K562 (cell line): Measurements from ENCODE around the gene RPS19BP1. TPM values are rescaled to one million over a fixed set of nuclear protein-coding genes. Genes with fewer than 3 reads are reported as not detected.

Experiments
- ATAC-seq: fragments of 200-7000 bp; cut with Tn5 transposase; 3 replicates; pipeline ENCODE4 v1.9.1; 2020; ENCODE audit warnings: moderate library complexity
- BruUV-seq: library from RNA; stranded (reverse); fragments of 400-500 nt; replicated peaks from 2 replicates; lab custom pipeline; 2021; lab: Mats Ljungman, UMichigan
- CTCF ChIA-PET: fragments of 300-600 bp; formaldehyde crosslinking; extraction: SDS; loops from one replicate; lab custom pipeline; 2021; ENCODE audit warnings: low intra/inter-chr PET ratio; lab: Yijun Ruan, JAX
- POLR2A ChIA-PET: fragments of 300-600, 350-650 bp; sonication (Branson Sonifier 250); formaldehyde crosslinking; extraction: SDS; loops from one replicate; lab custom pipeline; 2021; ENCODE audit warnings: antibody characterized with exemption, inconsistent platforms; lab: Yijun Ruan, JAX
- DNase-seq, 4 experiments: peaks; one replicate each; pipeline versions ENCODE4 v3.0.0 to v3.0.0-alpha.2; 2011 to 2018; ENCODE audit warnings: low spot score in 3 of 4, mixed read lengths in 3 of 4; ENCODE audit errors: extremely low read depth in 1 of 4
- FAIRE-seq: peaks from 2 replicates; lab custom pipeline; 2011; peaks lifted over from hg19 to GRCh38; lab: Jason Lieb, UNC
- H2AFZ ChIP-seq: 2 replicates; pipeline ENCODE4 v1.6.0; 2011; ENCODE audit warnings: low read depth, low read length, control low read depth, inconsistent platforms
- H3K27ac ChIP-seq: fragments of 200-600 bp; 3 replicates; pipeline ENCODE4 v1.8.0; 2011; ENCODE audit warnings: low read depth, mild to moderate bottlenecking, control low read depth, inconsistent platforms, low read length, moderate library complexity, mixed read lengths; ENCODE audit errors: extremely low read depth
- H3K27me3 ChIP-seq, 2 experiments: fragments of 300-600 bp in 1 of 2; 2 replicates in 1 of 2; 3 replicates in 1 of 2; pipeline versions ENCODE4 v1.6.0 to v1.8.0; 2011; ENCODE audit warnings: inconsistent platforms in 2 of 2, low read length in 2 of 2, mild to moderate bottlenecking in 1 of 2, mixed read lengths in 1 of 2, moderate library complexity in 1 of 2; ENCODE audit not compliant: control insufficient read depth in 2 of 2, insufficient read depth in 2 of 2
- H3K36me3 ChIP-seq: fragments of 300-600 bp; 3 replicates; pipeline ENCODE4 v1.8.0; 2011; ENCODE audit warnings: mild to moderate bottlenecking, low read length, inconsistent platforms; ENCODE audit not compliant: control insufficient read depth, insufficient read depth
- H3K4me1 ChIP-seq, 2 experiments: fragments of 200-600 bp in 1 of 2; replicated peaks in 1 of 2; 2 replicates in 1 of 2; 3 replicates in 1 of 2; pipeline versions ENCODE4 v1.5.1 to v1.8.0; 2011; ENCODE audit warnings: inconsistent platforms in 2 of 2, low read length in 2 of 2, mild to moderate bottlenecking in 1 of 2, mixed read lengths in 1 of 2, moderate library complexity in 1 of 2; ENCODE audit not compliant: control insufficient read depth in 2 of 2, insufficient read depth in 2 of 2
- H3K4me2 ChIP-seq: 2 replicates; pipeline ENCODE4 v1.6.1; 2011; ENCODE audit warnings: low read length, control low read depth, inconsistent platforms, mixed read lengths; ENCODE audit not compliant: insufficient read depth
- H3K4me3 ChIP-seq: fragments of 200-600 bp; sonication (generic), shearing (Covaris generic); 2 replicates; pipeline ENCODE4 v1.5.1; 2016; ENCODE audit warnings: control low read depth, inconsistent platforms
- H3K79me2 ChIP-seq: fragments of 200-600 bp; 3 replicates; pipeline ENCODE4 v1.8.0; 2011; ENCODE audit warnings: low read length, inconsistent platforms; ENCODE audit not compliant: control insufficient read depth, insufficient read depth
- H3K9ac ChIP-seq, 2 experiments: 2 replicates each; pipeline versions ENCODE4 v1.6.0 to v1.6.1; 2011; ENCODE audit warnings: low read depth in 2 of 2, low read length in 2 of 2, control low read depth in 1 of 2, inconsistent platforms in 1 of 2, mild to moderate bottlenecking in 1 of 2, mixed read lengths in 1 of 2; ENCODE audit not compliant: insufficient read depth in 1 of 2
- H3K9me1 ChIP-seq: one replicate; pipeline ENCODE4 v1.6.0; 2011; ENCODE audit warnings: inconsistent platforms, mild to moderate bottlenecking, low read length, moderate library complexity; ENCODE audit not compliant: control insufficient read depth, insufficient read depth
- H3K9me3 ChIP-seq: replicated peaks from 2 replicates; pipeline ENCODE4 v1.5.1; 2011; ENCODE audit warnings: low read depth, low read length, inconsistent platforms; ENCODE audit not compliant: control insufficient read depth, insufficient read depth
- H4K20me1 ChIP-seq: replicated peaks from 2 replicates; pipeline ENCODE4 v1.6.1; 2011; ENCODE audit warnings: low read length, inconsistent platforms, mixed read lengths; ENCODE audit not compliant: control insufficient read depth, insufficient read depth
- RERE ChIP-seq: sonication (generic); formaldehyde crosslinking; IDR thresholded peaks from 2 replicates; pipeline ENCODE4 v1.8.0; 2023; ENCODE audit warnings: missing genetic modification reagents, mild to moderate bottlenecking, borderline replicate concordance
- TAF7 ChIP-seq: fragments of 450-650 bp; IDR thresholded peaks from 2 replicates; pipeline ENCODE4 v1.6.1; 2016; ENCODE audit warnings: missing genetic modification characterization, missing compliant biosample characterization
- TCF15 ChIP-seq: fragments of 250-450 bp; sonication (Bioruptor Pico); IDR thresholded peaks from 2 replicates; pipeline ENCODE4 v1.8.0; 2022; ENCODE audit warnings: moderate library complexity, mild to moderate bottlenecking, inconsistent platforms
- YY1 ChIP-seq, 3 experiments: IDR thresholded peaks; 2 replicates each; pipeline ENCODE4 v1.6.1; 2011; ENCODE audit warnings: low read length in 2 of 3, mild to moderate bottlenecking in 2 of 3, moderate library complexity in 2 of 3, borderline replicate concordance in 1 of 3, control low read depth in 1 of 3, low read depth in 1 of 3; ENCODE audit not compliant: insufficient read depth in 3 of 3, insufficient replicate concordance in 2 of 3, control insufficient read depth in 1 of 3, insufficient read length in 1 of 3; ENCODE audit errors: extremely low read depth in 1 of 3
- ZFP30 ChIP-seq: fragments of 250-450 bp; sonication (Bioruptor Pico); IDR thresholded peaks from 2 replicates; pipeline ENCODE4 v1.8.0; 2022; ENCODE audit warnings: moderate library complexity, mild to moderate bottlenecking, inconsistent platforms, borderline replicate concordance
- ZNF408 ChIP-seq: fragments of 250-450 bp; sonication (Bioruptor Pico); IDR thresholded peaks from 2 replicates; pipeline ENCODE4 v1.4.0; 2020; ENCODE audit warnings: low read depth, mild to moderate bottlenecking, moderate library complexity
- WGBS: fragments of 100-300 bp; shearing (Covaris generic); methylation state at CpG from one replicate; pipeline ENCODE4 v1.1.6; 2016; ENCODE audit warnings: low coverage, mixed read lengths; ENCODE audit not compliant: insufficient coverage; ENCODE audit errors: missing lambda C conversion rate; 5-methylcytosine and 5-hydroxymethylcytosine counted together
- in situ Hi-C: fragments of 300-500 bp; cut with MboI; formaldehyde crosslinking; loops from 4 replicates; pipeline ENCODE4 v1.15.0; 2018; ENCODE audit warnings: inconsistent platforms, mixed read lengths
- intact Hi-C: fragments of 100-400 bp; cut with micrococcal nuclease; formaldehyde crosslinking; loops from 2 replicates; pipeline ENCODE4 v1.14.2; 2022
- polyA plus RNA-seq, 8 experiments: library from polyadenylated mRNA; depleted of rRNA in 4 of 8; stranded (reverse) in 5 of 8; unstranded in 3 of 8; fragments of >200 nt; fragmentation: Nextera tagmentation in 2 of 8; fragmentation: Illumina TruSeq in 1 of 8; extraction: Ambion mirVana in 2 of 8; extraction: Trizol in 1 of 8; gene quantifications; 2 replicates each; pipeline versions ENCODE4 v1.2.1 to v1.2.3, GENCODE V29; 2011 to 2014; ENCODE audit warnings: inconsistent platforms in 1 of 8, missing spikeins in 1 of 8
- total RNA-seq, 7 experiments: library from RNA; depleted of rRNA in 6 of 7; stranded (reverse); fragments of >200 nt in 6 of 7; fragmentation: Illumina TruSeq in 2 of 7; extraction: Trizol in 2 of 7; gene quantifications; 2 replicates each; pipeline versions ENCODE4 v1.2.1 to v1.2.3, GENCODE V29; 2011 to 2021; ENCODE audit warnings: low replicate concordance in 1 of 7

The RPS19BP1 gene
- total and polyA plus RNA-seq, 9 of the 15 experiments (the other 6 are each of a cell fraction or from before 2014, with no cell fraction given), result 3.0 to 223 (median 84.3) TPM

- Histone ChIP-seq H3K27ac (no peak overlapping the region), H3K9me1 (no peaks in the 10 kb centered on the region), H3K27me3 (no peaks in the 10 kb centered on the region), H3K9me3 (no peaks in the 10 kb centered on the region), H3K4me1 (peaks cover 24 to 31% of the 10 kb centered on the region in 2 experiments), H3K9ac (no peak overlapping the region), H4K20me1 (no peaks in the 10 kb centered on the region), H3K4me3 (no peak overlapping the region), H2AFZ (no peak overlapping the region), H3K79me2 (peaks cover 13% of the 10 kb centered on the region), H3K36me3 (peaks cover 9% of the 10 kb centered on the region), H3K4me2 (no peak overlapping the region)
- DNase-seq (no peak), ATAC-seq (no peak), FAIRE-seq (no peak)
- in situ Hi-C loops (no loop called here), intact Hi-C loops (loop anchor here (5.0 kb wide), 1 partner anchor 34 kb away; the partner anchor contains the start of gene RPS19BP1)
- no TSS peak for BruUV-seq
- TF ChIP-seq ZNF408 (CRISPR knock-in tag), result no peak
- ChIA-PET CTCF (interaction anchor here (0.6 kb wide), 1 partner anchor 847 kb away, joined by 3 read pairs; no protein-coding TSS in a partner anchor), POLR2A (interaction anchor here (1.0 to 2.2 kb wide), 4 partner anchors 21 to 28 kb away, joined by 4 to 10 read pairs (median 4); no protein-coding TSS in a partner anchor)
- 15% methylated on average over 2 of the region's 2 CpGs for WGBS
Observed at GRCh38 chr22:39498368-39498767, 34.2 kb downstream of the RPS19BP1 start.

- Histone ChIP-seq H3K9ac (no peak overlapping the region), H3K4me2 (no peak overlapping the region), H3K79me2 (peaks cover 3% of the 10 kb centered on the region), H3K4me1 (peaks cover 24 to 30% of the 10 kb centered on the region in 2 experiments), H3K4me3 (no peak overlapping the region), H4K20me1 (no peaks in the 10 kb centered on the region), H3K27ac (no peak overlapping the region), H3K9me1 (no peaks in the 10 kb centered on the region), H3K36me3 (no peaks in the 10 kb centered on the region), H3K27me3 (no peaks in the 10 kb centered on the region), H3K9me3 (no peaks in the 10 kb centered on the region), H2AFZ (no peak overlapping the region)
- ATAC-seq (no peak), DNase-seq (no peak), FAIRE-seq (no peak)
- ChIA-PET CTCF (interaction anchor here (1.0 kb wide), 1 partner anchor 21 kb away, joined by 3 read pairs; no protein-coding TSS in a partner anchor), POLR2A (interaction anchor here (1.1 to 2.2 kb wide), 3 partner anchors 24 to 178 kb away, joined by 4 to 10 read pairs (median 5); partner anchors contain the start of gene RPL3)
- 67% methylated on average over 7 of the region's 8 CpGs for WGBS
- no peak for TF ChIP-seq TAF7 (tag)
- no peak for TF ChIP-seq ZFP30 (CRISPR knock-in tag)
- no peak for TF ChIP-seq TCF15 (CRISPR knock-in tag)
- no peak for TF ChIP-seq RERE
- no peak for TF ChIP-seq YY1 (IDR thresholded peaks at IDR 0.05; ENCODE audit: borderline replicate concordance in 1 of 3, control insufficient read depth in 1 of 3, extremely low read depth in 1 of 3, insufficient read depth in 3 of 3, insufficient read length in 1 of 3, insufficient replicate concordance in 2 of 3, low read depth in 1 of 3, low read length in 2 of 3)
- intact Hi-C loops (loop anchor here (2.0 to 5.0 kb wide), 2 partner anchors 21 to 35 kb away; partner anchors contain the start of gene RPS19BP1), in situ Hi-C loops (no loop called here)
- BruUV-seq, result no TSS peak
Observed at GRCh38 chr22:39497429-39497828, 35.1 kb downstream of the RPS19BP1 start.
